A549 (cell line): Measurements from ENCODE around the gene PHF1.

Source experiments
- BCL3 ChIP-seq: fragments of >200 bp; sonication (Bioruptor Twin); formaldehyde crosslinking; IDR thresholded peaks from 3 replicates; pipeline ENCODE4 v1.6.1; 2016
- CTCF ChIP-seq: fragments of >200 bp; sonication (Bioruptor Twin); formaldehyde crosslinking; IDR thresholded peaks from 3 replicates; pipeline ENCODE4 v1.5.1; 2016
- FOSB ChIP-seq: fragments of 250-450 bp; sonication (Bioruptor Pico); IDR thresholded peaks from 2 replicates; pipeline ENCODE4 v1.5.0; 2020; ENCODE audit warnings: mild to moderate bottlenecking, moderate library complexity
- MAX ChIP-seq: IDR thresholded peaks from 2 replicates; pipeline ENCODE4 v1.6.1; 2012
- RAD21 ChIP-seq, 2 experiments: fragments of >200 bp in 1 of 2; sonication (Bioruptor Twin) in 1 of 2; formaldehyde crosslinking in 1 of 2; IDR thresholded peaks in 1 of 2; conservative IDR thresholded peaks in 1 of 2; 2 replicates in 1 of 2; 3 replicates in 1 of 2; pipeline ENCODE4 v1.6.1; 2012 to 2018; ENCODE audit warnings: inconsistent platforms in 1 of 2
- RNF2 ChIP-seq: fragments of 200-600 bp; sonication (generic); IDR thresholded peaks from 2 replicates; pipeline ENCODE4 v1.6.1; 2016; ENCODE audit warnings: low read depth, mild to moderate bottlenecking, antibody characterized with exemption, moderate library complexity, borderline replicate concordance
- SMC3 ChIP-seq: fragments of >200 bp; sonication (Bioruptor Twin); formaldehyde crosslinking; IDR thresholded peaks from 3 replicates; pipeline ENCODE4 v1.6.1; 2018; ENCODE audit warnings: inconsistent platforms

- TF ChIP-seq CTCF: no peak
- TF ChIP-seq RAD21 (conservative IDR thresholded peaks at IDR 0.05 in 1 of 2, IDR thresholded peaks at IDR 0.05 in 1 of 2): no peak
- no peak for TF ChIP-seq BCL3
- no peak for TF ChIP-seq RNF2
- TF ChIP-seq MAX: no peak
- no peak for TF ChIP-seq SMC3
- no peak for TF ChIP-seq FOSB (CRISPR knock-in tag)
Measured at GRCh38 chr6:33443619-33444504, 33.0 kb downstream of the PHF1 start.
